EL (cell line): ENCODE measurements around the gene PHF23.
"Not testable (repeated sequence)": the region's sequence is repeated elsewhere in the genome, so short reads cannot be mapped to it uniquely, and the experiment has no call there.

Experiments used
- DNase-seq: peaks from one replicate; pipeline ENCODE4 v3.0.0-alpha.2; 2016

The PHF23 gene

GRCh38 chr17:7258731-7259554 lies 19.7 kb upstream of the PHF23 start:
- DNase-seq = peak; percentile 59

GRCh38 chr17:7256766-7257456 lies 17.7 kb upstream of the PHF23 start:
- no peak for DNase-seq

- no peak for DNase-seq
Measured at GRCh38 chr17:7254511-7254910, 15.3 kb upstream of the PHF23 start.

- DNase-seq = no peak
Measured at GRCh38 chr17:7253082-7253481, 13.8 kb upstream of the PHF23 start.

GRCh38 chr17:7252176-7253043 lies 13.2 kb upstream of the PHF23 start, which contains the start of gene ELP5:
TSS of gene ELP5 (plus strand) at chr17:7252215. CDS start at chr17:7252551, 336 bp downstream.
- peak; percentile 97 for DNase-seq

GRCh38 chr17:7251661-7252175 lies 12.5 kb upstream of the PHF23 start, which contains the start of gene CTDNEP1:
TSS of gene CTDNEP1 (minus strand) at chr17:7251734. CDS start at chr17:7251296, 438 bp downstream.
- DNase-seq = peak; percentile 100

GRCh38 chr17:7250695-7251627 lies 11.7 kb upstream of the PHF23 start:
- no peak for DNase-seq

DNA sequence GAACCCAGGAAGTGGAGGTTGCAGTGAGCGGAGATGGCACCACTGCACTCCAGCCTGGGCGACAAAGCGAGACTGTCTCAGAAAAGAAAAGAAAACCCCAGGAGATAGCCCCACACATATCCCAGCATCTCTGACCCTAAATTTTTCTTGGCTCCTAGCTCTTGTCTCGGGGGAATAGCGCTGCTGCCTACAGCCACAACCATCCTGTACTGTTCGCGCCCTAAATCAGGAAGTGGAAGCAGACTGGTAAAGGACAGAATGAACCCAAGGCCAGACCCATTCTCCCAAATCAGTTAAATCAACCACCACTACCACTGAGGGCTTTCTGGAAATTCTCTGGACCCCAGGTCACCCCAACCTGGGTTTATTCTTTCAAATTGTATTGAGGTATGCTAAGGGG lies 10.6 kb upstream of the PHF23 start:
- DNase-seq = no peak

- no peak for DNase-seq
Measured at GRCh38 chr17:7249214-7249613, 10.0 kb upstream of the PHF23 start.

DNA sequence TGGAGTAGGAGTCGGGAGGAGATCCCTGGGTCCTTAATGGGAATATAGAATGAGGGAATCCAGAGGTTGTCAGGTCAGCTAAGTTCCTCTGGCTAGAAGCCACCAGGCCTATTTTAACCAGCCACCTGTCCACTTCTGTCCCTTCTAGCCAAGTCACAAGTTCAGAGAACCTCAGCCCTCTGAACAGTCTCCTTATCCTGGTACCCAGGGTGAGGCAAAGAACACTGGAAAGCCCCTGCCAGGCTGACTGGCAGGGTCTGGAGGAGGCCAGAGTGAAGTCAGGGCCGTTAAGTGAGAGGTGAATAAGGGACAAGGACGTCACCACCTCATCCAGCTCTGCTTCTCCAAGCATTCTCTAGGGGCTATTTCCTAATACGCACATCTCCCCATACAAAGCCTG lies 9.5 kb upstream of the PHF23 start:
- DNase-seq = no peak

- no peak for DNase-seq
Measured at GRCh38 chr17:7246779-7247178, 7.5 kb upstream of the PHF23 start.

- DNase-seq = not testable (repeated sequence)
Measured at GRCh38 chr17:7243838-7244237, 4.6 kb upstream of the PHF23 start.

- no peak for DNase-seq
Measured at GRCh38 chr17:7243453-7243729, 4.1 kb upstream of the PHF23 start.

DNA sequence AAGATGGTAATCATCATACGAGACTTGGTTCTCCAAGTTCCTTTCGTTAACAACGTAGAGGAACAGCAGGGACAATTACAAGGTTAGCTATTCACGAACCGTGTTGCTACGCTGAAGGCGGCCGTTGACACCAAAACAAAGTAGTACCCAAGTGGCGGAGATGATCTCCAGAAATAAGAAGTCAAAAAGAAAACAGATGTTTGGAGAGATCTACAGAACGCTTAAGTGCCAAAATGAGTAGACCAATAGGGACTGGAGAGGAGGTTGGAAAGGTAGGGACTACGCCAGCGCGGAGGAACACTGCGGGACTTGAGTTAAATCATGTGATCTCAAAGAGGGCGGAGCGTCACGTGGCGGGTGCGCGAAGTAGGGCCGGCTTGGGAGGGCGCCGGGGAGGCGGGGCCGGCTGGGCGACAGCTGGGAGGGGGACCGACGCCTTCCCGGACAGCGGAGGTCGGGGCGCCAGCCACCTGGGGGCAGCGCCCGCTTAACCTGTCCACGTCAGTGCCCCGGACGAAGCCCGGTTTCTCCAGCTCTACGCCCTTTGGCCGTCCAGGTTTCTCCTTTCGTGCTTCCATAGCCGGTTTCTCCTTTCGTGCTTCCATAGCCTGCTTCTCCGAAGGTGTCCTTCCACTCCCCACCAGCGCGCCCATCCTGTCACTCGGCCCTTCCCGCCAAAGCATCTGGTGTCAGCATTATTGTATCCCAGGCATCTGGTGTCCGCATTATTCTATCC lies 3.6 kb upstream of the PHF23 start:
- peak; percentile 94 for DNase-seq

- peak; percentile 92 for DNase-seq
Measured at GRCh38 chr17:7241783-7242716, 2.8 kb upstream of the PHF23 start, which contains the start of gene GABARAP. TSS of gene GABARAP (minus strand) at chr17:7242449. CDS start at chr17:7242330, 119 bp downstream.

DNA sequence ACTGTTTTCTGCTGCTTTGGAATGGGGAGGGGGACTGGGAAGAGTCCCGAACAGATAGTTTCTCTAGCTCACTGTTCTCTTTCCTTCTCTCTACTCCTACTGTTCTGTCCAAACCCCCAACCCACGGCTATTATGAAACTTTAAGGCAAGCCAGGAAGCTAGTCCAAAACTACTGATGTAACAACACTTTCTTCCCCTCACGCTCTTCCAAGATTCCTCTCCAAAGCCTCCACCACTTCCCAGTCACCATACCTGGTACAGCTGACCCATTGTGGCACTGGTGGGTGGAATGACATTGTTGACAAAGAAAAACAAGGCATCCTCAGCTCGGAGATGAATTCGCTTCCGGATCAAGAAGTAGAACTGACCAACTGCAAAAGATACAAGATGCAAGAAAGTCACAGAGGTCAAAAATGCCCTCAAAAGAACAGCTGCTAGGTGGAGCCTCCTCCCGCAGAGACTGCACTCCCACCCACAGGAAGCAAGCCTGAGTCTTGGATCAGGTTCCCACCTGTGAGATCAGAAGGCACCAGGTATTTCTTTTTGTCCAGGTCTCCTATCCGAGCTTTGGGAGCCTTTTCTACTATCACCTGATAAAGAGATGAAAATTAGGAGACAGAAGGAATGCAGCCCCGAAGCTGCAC lies 2.0 kb upstream of the PHF23 start:
- DNase-seq = no peak

DNA sequence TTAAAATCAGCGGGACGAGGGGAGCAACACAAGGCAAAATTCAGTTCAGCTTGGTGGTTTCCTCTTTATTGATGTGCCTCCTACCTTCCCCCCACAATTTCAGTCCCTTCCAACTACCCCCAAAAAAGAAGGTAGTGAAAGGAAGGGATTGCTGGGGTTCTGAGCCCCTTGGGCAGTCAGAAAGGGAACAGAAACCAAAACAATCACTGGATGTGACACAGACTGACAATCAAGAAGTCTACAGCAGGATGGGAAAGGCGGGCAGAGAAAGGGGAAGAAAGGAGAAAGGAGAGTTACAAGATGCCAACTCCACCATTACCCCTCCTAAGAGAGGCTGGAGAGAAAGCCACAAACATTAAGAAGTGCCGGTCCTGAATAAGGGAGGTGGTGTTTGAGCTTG lies 1.1 kb upstream of the PHF23 start:
- DNase-seq = no peak

DNA sequence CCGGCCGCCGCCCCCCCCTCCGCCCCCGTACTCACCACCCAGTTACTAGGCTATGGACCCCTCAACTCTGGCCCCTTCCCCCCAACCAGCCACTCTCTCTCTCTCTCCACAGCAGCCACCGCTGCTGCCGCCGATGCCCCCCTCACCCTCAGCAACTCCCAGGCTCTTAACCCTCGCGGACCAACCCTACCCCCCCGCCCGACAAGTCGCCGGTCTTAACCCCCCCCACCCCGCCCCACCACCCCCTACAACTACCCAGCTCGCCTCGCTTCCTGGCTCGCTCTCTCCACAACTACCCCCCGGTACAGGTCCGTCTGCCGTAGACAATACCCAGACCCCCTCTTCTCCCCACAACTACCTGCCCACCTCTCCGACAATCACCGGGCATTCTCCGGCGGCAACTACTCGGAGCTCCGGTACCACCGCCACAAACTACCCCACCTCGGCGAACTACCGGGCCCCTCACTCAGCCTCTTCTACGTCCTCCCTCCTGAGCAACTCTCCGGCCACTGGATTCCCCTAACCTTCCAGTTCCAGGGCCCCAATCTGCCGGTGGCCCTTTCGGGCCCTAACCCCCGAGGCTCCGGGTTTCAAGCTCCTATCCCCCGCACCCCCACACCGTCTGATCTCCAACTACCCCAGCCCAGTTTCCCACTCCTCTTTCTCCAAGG lies 702 bp downstream of the PHF23 start:
- peak; percentile 36 for DNase-seq
